ENCODE data around the gene RCAN2.

RCAN2 gene

GRCh38 chr6:46220352-46221221 lies 270.7 kb downstream of the RCAN2 start:
- in situ Hi-C loops (cut with MboI; ENCODE audit: low sequenced_read_pairs): no loop called here

GRCh38 chr6:46219661-46220060 lies 271.6 kb downstream of the RCAN2 start:
- in situ Hi-C loops (cut with MboI; ENCODE audit: low sequenced_read_pairs): no loop called here

- in situ Hi-C loops (cut with MboI; ENCODE audit: low sequenced_read_pairs): no loop called here
These were observed 272.8 kb downstream of the RCAN2 start for GRCh38 chr6:46218457-46218856.

GRCh38 chr6:46217671-46218131 lies 273.5 kb downstream of the RCAN2 start:
- in situ Hi-C loops (cut with MboI; ENCODE audit: low sequenced_read_pairs): no loop called here

GRCh38 chr6:46216879-46217278 lies 274.4 kb downstream of the RCAN2 start:
- in situ Hi-C loops (cut with MboI; ENCODE audit: low sequenced_read_pairs): no loop called here

GRCh38 chr6:46215777-46216176 lies 275.5 kb downstream of the RCAN2 start:
- in situ Hi-C loops (cut with MboI; ENCODE audit: low sequenced_read_pairs): no loop called here

GRCh38 chr6:46215213-46215612 lies 276.0 kb downstream of the RCAN2 start:
- in situ Hi-C loops (cut with MboI; ENCODE audit: low sequenced_read_pairs): no loop called here

- in situ Hi-C loops (cut with MboI; ENCODE audit: low sequenced_read_pairs): no loop called here
These were observed 279.3 kb downstream of the RCAN2 start for GRCh38 chr6:46211917-46212316.

GRCh38 chr6:46210294-46210693 lies 281.0 kb downstream of the RCAN2 start:
- in situ Hi-C loops (cut with MboI; ENCODE audit: low sequenced_read_pairs): no loop called here

GRCh38 chr6:46208303-46208702 lies 282.9 kb downstream of the RCAN2 start:
- in situ Hi-C loops (cut with MboI; ENCODE audit: low sequenced_read_pairs): no loop called here

- in situ Hi-C loops (cut with MboI; ENCODE audit: low sequenced_read_pairs): no loop called here
These were observed 284.1 kb downstream of the RCAN2 start for GRCh38 chr6:46207174-46207573.

GRCh38 chr6:46204880-46205650 lies 286.2 kb downstream of the RCAN2 start:
- in situ Hi-C loops (cut with MboI; ENCODE audit: low sequenced_read_pairs): no loop called here

GRCh38 chr6:46203391-46204177 lies 287.7 kb downstream of the RCAN2 start:
- in situ Hi-C loops (cut with MboI; ENCODE audit: low sequenced_read_pairs): no loop called here

GRCh38 chr6:46201702-46202101 lies 289.5 kb downstream of the RCAN2 start:
- in situ Hi-C loops (cut with MboI; ENCODE audit: low sequenced_read_pairs): no loop called here

GRCh38 chr6:46199387-46199786 lies 291.9 kb downstream of the RCAN2 start:
- in situ Hi-C loops (cut with MboI; ENCODE audit: low sequenced_read_pairs): no loop called here

- in situ Hi-C loops (cut with MboI; ENCODE audit: low sequenced_read_pairs): no loop called here
These were observed 299.3 kb downstream of the RCAN2 start for GRCh38 chr6:46191961-46192360.

GRCh38 chr6:46190889-46191288 lies 300.4 kb downstream of the RCAN2 start:
- in situ Hi-C loops (cut with MboI; ENCODE audit: low sequenced_read_pairs): no loop called here

GRCh38 chr6:46189726-46190125 lies 301.5 kb downstream of the RCAN2 start:
- in situ Hi-C loops (cut with MboI; ENCODE audit: low sequenced_read_pairs): no loop called here

- in situ Hi-C loops (cut with MboI; ENCODE audit: low sequenced_read_pairs): no loop called here
These were observed 304.7 kb downstream of the RCAN2 start for GRCh38 chr6:46186583-46186982.

- in situ Hi-C loops (cut with MboI; ENCODE audit: low sequenced_read_pairs): no loop called here
These were observed 307.1 kb downstream of the RCAN2 start for GRCh38 chr6:46184114-46184513.

GRCh38 chr6:46175976-46176375 lies 315.3 kb downstream of the RCAN2 start:
- in situ Hi-C loops (cut with MboI; ENCODE audit: low sequenced_read_pairs): no loop called here
